HepG2 (cell line): Measurements from ENCODE around the gene SH3PXD2A.

ENCODE experiments used
- CTCF ChIP-seq: sonication (generic); formaldehyde crosslinking; IDR thresholded peaks from 2 replicates; pipeline ENCODE4 v1.5.0; 2020; ENCODE audit warnings: mild to moderate bottlenecking, missing genetic modification reagents, moderate library complexity
- EP300 ChIP-seq, 3 experiments: sonication (generic) in 1 of 3; formaldehyde crosslinking in 1 of 3; IDR thresholded peaks; 2 replicates each; pipeline versions ENCODE4 v1.5.1 to v1.6.1; 2011 to 2020; ENCODE audit warnings: low read depth in 2 of 3, low read length in 2 of 3, borderline replicate concordance in 1 of 3, improper control_type of control experiment in 1 of 3, mild to moderate bottlenecking in 1 of 3, missing genetic modification reagents in 1 of 3, moderate library complexity in 1 of 3
- FOSL1 ChIP-seq: sonication (generic); formaldehyde crosslinking; IDR thresholded peaks from 2 replicates; pipeline ENCODE4 v1.9.0; 2021; ENCODE audit warnings: missing genetic modification reagents, borderline replicate concordance
- FOXA3 ChIP-seq: IDR thresholded peaks from 2 replicates; pipeline ENCODE4 v1.6.1; 2016; ENCODE audit warnings: missing genetic modification reagents, missing compliant biosample characterization
- MXI1 ChIP-seq: IDR thresholded peaks from 3 replicates; pipeline ENCODE4 v1.6.1; 2012; ENCODE audit warnings: low read depth, low read length, inconsistent platforms, borderline replicate concordance
- SAP130 ChIP-seq: IDR thresholded peaks from 2 replicates; pipeline ENCODE4 v1.6.1; 2016; ENCODE audit warnings: low read depth
- ZBTB4 ChIP-seq: sonication (generic); formaldehyde crosslinking; IDR thresholded peaks from 2 replicates; pipeline ENCODE4 v1.4.0; 2020; ENCODE audit warnings: missing genetic modification reagents, mild to moderate bottlenecking, borderline replicate concordance
- ZNF274 ChIP-seq: sonication (generic); formaldehyde crosslinking; IDR thresholded peaks from 2 replicates; pipeline ENCODE4 v1.5.1; 2020; ENCODE audit warnings: mild to moderate bottlenecking, missing genetic modification reagents
- ZSCAN20 ChIP-seq: sonication (generic); formaldehyde crosslinking; IDR thresholded peaks from 2 replicates; pipeline ENCODE4 v1.4.0; 2020; ENCODE audit warnings: missing genetic modification reagents, mild to moderate bottlenecking, borderline replicate concordance

DNA sequence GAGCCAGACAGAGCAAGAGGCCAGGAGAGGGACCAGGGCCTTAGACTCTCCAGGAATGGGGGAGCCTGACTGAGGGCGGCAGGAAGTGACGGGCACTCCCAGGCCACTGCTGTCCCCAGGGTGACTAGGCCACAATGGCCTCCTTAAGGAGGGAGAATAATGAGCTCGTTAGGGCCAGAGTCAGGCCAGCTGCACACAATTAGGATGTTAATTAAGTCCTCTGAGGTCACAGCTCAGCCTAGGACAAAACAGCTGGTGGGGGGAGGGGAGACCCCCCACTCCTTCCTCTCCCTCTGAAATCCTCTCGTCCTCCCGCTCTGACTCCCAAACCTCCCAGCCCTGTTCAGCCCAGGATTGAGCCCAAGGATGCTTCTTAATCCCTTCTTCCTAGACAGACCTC lies 218.9 kb downstream of the SH3PXD2A start:
- TF ChIP-seq SAP130 (CRISPR knock-in tag), result no peak
- no peak for TF ChIP-seq ZSCAN20 (CRISPR knock-in tag)
- no peak for TF ChIP-seq EP300 (IDR thresholded peaks at IDR 0.05; ENCODE audit: low read depth in 2 of 2, low read length in 2 of 2)
- no peak for TF ChIP-seq EP300 (CRISPR knock-in tag; IDR thresholded peaks at IDR 0.05; ENCODE audit: borderline replicate concordance)
- no peak for TF ChIP-seq ZBTB4 (CRISPR knock-in tag)
- TF ChIP-seq CTCF, result no peak
- TF ChIP-seq FOSL1 (CRISPR knock-in tag), result no peak
- TF ChIP-seq FOXA3, result no peak
- no peak for TF ChIP-seq ZNF274
- no peak for TF ChIP-seq MXI1
